ENCODE measurements around the gene ARID1A.

DNA sequence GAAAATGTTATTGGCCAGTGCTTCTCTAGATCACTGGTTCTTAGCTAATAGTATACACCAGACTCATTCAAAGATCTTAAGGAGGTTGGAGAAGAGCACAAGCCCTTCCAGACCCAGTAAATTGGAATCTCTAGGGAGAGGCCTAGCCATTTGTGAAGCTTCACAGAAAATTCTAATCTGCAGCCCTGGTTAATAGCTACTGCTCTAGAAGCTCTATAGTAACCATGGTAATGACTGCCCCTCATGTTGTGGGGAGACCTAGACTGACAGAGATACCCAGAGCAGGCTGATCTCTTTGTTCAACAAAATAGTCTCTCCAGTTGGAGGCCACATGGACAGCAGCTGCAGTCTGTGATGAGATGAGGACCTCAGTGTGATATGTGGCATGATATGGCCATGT, 31.7 kb downstream of the ARID1A start:
- no peak for TF ChIP-seq POLR2A (IDR thresholded peaks at IDR 0.05; ENCODE audit: low read length)
- no peak for TF ChIP-seq GATA1 (IDR thresholded peaks at IDR 0.05; ENCODE audit: low read depth, low read length)
